ENCODE data around the gene LPP.

GRCh38 chr3:188434594-188434993 lies 280.6 kb downstream of the LPP start:
- TF ChIP-seq, protein P1, sequence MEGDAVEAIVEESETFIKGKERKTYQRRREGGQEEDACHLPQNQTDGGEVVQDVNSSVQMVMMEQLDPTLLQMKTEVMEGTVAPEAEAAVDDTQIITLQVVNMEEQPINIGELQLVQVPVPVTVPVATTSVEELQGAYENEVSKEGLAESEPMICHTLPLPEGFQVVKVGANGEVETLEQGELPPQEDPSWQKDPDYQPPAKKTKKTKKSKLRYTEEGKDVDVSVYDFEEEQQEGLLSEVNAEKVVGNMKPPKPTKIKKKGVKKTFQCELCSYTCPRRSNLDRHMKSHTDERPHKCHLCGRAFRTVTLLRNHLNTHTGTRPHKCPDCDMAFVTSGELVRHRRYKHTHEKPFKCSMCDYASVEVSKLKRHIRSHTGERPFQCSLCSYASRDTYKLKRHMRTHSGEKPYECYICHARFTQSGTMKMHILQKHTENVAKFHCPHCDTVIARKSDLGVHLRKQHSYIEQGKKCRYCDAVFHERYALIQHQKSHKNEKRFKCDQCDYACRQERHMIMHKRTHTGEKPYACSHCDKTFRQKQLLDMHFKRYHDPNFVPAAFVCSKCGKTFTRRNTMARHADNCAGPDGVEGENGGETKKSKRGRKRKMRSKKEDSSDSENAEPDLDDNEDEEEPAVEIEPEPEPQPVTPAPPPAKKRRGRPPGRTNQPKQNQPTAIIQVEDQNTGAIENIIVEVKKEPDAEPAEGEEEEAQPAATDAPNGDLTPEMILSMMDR (conservative IDR thresholded peaks at IDR 0.05): no peak
- TF ChIP-seq EZH2 (IDR thresholded peaks at IDR 0.05; ENCODE audit: low read depth): no peak

Measured in PC-9 (cell line).